Endodermal cell (in vitro differentiated cells): ENCODE results near the gene EHD4. TPM values are rescaled to one million over a fixed set of nuclear protein-coding genes. Genes with fewer than 3 reads are reported as not detected.

ENCODE experiments used
- DNase-seq: peaks from one replicate; pipeline ENCODE4 v3.0.0-alpha.2; 2017
- H3K27ac ChIP-seq: 2 replicates; pipeline ENCODE4 v1.5.1; 2013; ENCODE audit warnings: mild to moderate bottlenecking, low read depth, low read length, moderate library complexity
- H3K27me3 ChIP-seq: 2 replicates; pipeline ENCODE4 v1.6.1; 2013; ENCODE audit warnings: mild to moderate bottlenecking, low read length, moderate library complexity; ENCODE audit not compliant: insufficient read depth, control insufficient read depth, poor library complexity, severe bottlenecking
- H3K36me3 ChIP-seq: 2 replicates; pipeline ENCODE4 v1.7.0; 2013; ENCODE audit warnings: mild to moderate bottlenecking, low read length, moderate library complexity; ENCODE audit not compliant: control insufficient read depth, insufficient read depth
- H3K4me1 ChIP-seq: one replicate; pipeline ENCODE4 v1.7.0; 2013; ENCODE audit warnings: low read length; ENCODE audit not compliant: control insufficient read depth, insufficient read depth
- H3K4me3 ChIP-seq: 2 replicates; pipeline ENCODE4 v1.5.1; 2013; ENCODE audit warnings: mild to moderate bottlenecking, low read length, moderate library complexity
- H3K9ac ChIP-seq: 2 replicates; pipeline ENCODE4 v1.6.1; 2013; ENCODE audit warnings: mild to moderate bottlenecking, low read length, moderate library complexity; ENCODE audit not compliant: poor library complexity, severe bottlenecking; ENCODE audit errors: extremely low read depth
- H3K9me3 ChIP-seq: 2 replicates; pipeline ENCODE4 v1.6.1; 2013; ENCODE audit warnings: mild to moderate bottlenecking, low read length, moderate library complexity; ENCODE audit not compliant: control insufficient read depth
- H3K27ac Mint-ChIP-seq: 2 replicates; pipeline ENCODE4 v1.8.0; 2020; ENCODE audit warnings: mixed read lengths
- H3K27me3 Mint-ChIP-seq: 2 replicates; pipeline ENCODE4 v1.8.0; 2021; ENCODE audit warnings: mild to moderate bottlenecking, mixed read lengths; ENCODE audit not compliant: insufficient read depth
- H3K36me3 Mint-ChIP-seq: 2 replicates; pipeline ENCODE4 v1.8.0; 2020; ENCODE audit warnings: low read depth, mixed read lengths
- H3K4me1 Mint-ChIP-seq: 2 replicates; pipeline ENCODE4 v1.8.0; 2020; ENCODE audit warnings: mixed read lengths
- H3K4me3 Mint-ChIP-seq: 2 replicates; pipeline ENCODE4 v1.8.0; 2020; ENCODE audit warnings: mild to moderate bottlenecking, moderate library complexity, mixed read lengths
- H3K9me3 Mint-ChIP-seq: 2 replicates; pipeline ENCODE4 v1.8.0; 2020; ENCODE audit warnings: mild to moderate bottlenecking, mixed read lengths
- WGBS, 2 experiments: methylation state at CpG; one replicate each; pipeline versions ENCODE4 v1.1.5 to v1.1.7; 2013; ENCODE audit warnings: missing lambda C conversion rate in 2 of 2, mixed read lengths in 1 of 2; ENCODE audit not compliant: insufficient coverage in 1 of 2, insufficient read length in 1 of 2; 5-methylcytosine and 5-hydroxymethylcytosine counted together
- total RNA-seq, 2 donors: library from RNA; stranded (reverse); fragmentation: NEBNext Ultra II Directional in 1 of 2; extraction: Animal tissue kit (Norgen Biotek cat#: 25700) in 1 of 2; gene quantifications; 2 replicates in 1 of 2; 3 replicates in 1 of 2; pipeline ENCODE4 v1.2.1, GENCODE V29; 2021
- TF ChIP-seq, protein P1 (sequence below): fragments of 200-600 bp; sonication (generic); conservative IDR thresholded peaks from 2 replicates; pipeline ENCODE4 v1.5.0; 2021; ENCODE audit warnings: antibody characterized with exemption, mild to moderate bottlenecking

Gene EHD4
- total RNA-seq, 2 donors from 2014 or later = 16.9 to 17.3 TPM

DNA sequence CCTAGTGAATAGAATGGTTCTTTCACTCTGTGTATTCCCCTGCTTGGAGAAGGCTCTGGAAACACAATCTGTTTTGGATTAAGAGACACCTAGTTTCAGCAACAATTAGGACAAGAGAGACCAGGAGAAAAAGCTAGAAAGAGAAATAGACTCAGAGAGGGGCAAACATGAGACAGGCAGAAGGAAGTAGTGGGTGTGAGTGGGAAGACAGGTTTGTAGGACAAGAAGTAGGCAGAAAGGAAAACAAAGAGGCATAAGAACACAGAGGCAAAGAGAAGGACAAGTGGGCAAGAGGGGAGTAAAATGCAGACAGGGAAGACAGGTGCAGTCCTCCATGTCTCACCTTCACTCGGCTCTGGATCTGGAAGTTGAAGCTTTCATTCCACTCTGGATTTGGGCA is 35.0 kb upstream of the EHD4 start:
- Histone ChIP-seq H3K27me3 (peaks cover 4% of the 10 kb centered on the region), H3K36me3 (no peaks in the 10 kb centered on the region), H3K4me3 (no peak overlapping the region), H3K27ac (no peak overlapping the region), H3K9me3 (no peaks in the 10 kb centered on the region), H3K9ac (no peak overlapping the region), H3K4me1 (no peaks in the 10 kb centered on the region)
- TF ChIP-seq, protein P1, sequence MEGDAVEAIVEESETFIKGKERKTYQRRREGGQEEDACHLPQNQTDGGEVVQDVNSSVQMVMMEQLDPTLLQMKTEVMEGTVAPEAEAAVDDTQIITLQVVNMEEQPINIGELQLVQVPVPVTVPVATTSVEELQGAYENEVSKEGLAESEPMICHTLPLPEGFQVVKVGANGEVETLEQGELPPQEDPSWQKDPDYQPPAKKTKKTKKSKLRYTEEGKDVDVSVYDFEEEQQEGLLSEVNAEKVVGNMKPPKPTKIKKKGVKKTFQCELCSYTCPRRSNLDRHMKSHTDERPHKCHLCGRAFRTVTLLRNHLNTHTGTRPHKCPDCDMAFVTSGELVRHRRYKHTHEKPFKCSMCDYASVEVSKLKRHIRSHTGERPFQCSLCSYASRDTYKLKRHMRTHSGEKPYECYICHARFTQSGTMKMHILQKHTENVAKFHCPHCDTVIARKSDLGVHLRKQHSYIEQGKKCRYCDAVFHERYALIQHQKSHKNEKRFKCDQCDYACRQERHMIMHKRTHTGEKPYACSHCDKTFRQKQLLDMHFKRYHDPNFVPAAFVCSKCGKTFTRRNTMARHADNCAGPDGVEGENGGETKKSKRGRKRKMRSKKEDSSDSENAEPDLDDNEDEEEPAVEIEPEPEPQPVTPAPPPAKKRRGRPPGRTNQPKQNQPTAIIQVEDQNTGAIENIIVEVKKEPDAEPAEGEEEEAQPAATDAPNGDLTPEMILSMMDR = no peak
- H3K4me1 Mint-ChIP-seq = peaks cover 4% of the 10 kb centered on the region
- H3K27me3 Mint-ChIP-seq = peaks cover 9% of the 10 kb centered on the region
- H3K9me3 Mint-ChIP-seq = no peaks in the 10 kb centered on the region
- DNase-seq = no peak
- no peak overlapping the region for H3K4me3 Mint-ChIP-seq
- no peak overlapping the region for H3K27ac Mint-ChIP-seq
- H3K36me3 Mint-ChIP-seq = no peaks in the 10 kb centered on the region
- WGBS, 2 experiments = 94 to 100% methylated on average over 1 of the region's 1 CpG

DNA sequence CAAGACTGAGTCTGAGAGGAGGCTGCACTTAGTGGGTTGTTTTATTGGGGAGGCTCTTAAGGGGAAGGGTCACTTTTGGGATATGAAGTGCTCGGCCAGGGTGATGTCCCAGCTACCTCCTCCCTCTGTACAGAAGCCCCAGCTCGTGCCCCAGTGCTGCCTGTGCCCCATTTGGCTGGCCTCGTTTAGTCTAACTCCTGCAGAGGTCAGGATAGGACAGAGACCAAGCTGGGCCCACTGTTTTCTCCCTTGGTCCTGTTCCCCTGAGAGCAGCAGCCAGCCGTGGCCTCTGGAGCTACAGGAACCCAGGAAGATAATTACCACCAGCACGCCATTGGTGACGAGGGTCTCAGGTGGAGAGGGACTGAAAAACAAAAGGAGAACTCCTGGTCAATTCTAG is 30.0 kb upstream of the EHD4 start:
- H3K4me1 Mint-ChIP-seq = peaks cover 4% of the 10 kb centered on the region
- H3K4me1 ChIP-seq = no peaks in the 10 kb centered on the region
- H3K4me3 ChIP-seq = no peak overlapping the region
- DNase-seq = no peak
- no peaks in the 10 kb centered on the region for H3K9me3 ChIP-seq
- H3K4me3 Mint-ChIP-seq = no peak overlapping the region
- H3K27me3 Mint-ChIP-seq = peaks cover 4% of the 10 kb centered on the region
- H3K36me3 ChIP-seq = no peaks in the 10 kb centered on the region
- TF ChIP-seq, protein P1 = no peak
- no peak overlapping the region for H3K9ac ChIP-seq
- no peaks in the 10 kb centered on the region for H3K9me3 Mint-ChIP-seq
- no peak overlapping the region for H3K27ac ChIP-seq
- H3K27ac Mint-ChIP-seq = no peak overlapping the region
- H3K27me3 ChIP-seq = peaks cover 4% of the 10 kb centered on the region
- H3K36me3 Mint-ChIP-seq = no peaks in the 10 kb centered on the region
- 81 to 83% methylated on average over 4 to 6 of the region's 6 CpGs for WGBS, 2 experiments

DNA sequence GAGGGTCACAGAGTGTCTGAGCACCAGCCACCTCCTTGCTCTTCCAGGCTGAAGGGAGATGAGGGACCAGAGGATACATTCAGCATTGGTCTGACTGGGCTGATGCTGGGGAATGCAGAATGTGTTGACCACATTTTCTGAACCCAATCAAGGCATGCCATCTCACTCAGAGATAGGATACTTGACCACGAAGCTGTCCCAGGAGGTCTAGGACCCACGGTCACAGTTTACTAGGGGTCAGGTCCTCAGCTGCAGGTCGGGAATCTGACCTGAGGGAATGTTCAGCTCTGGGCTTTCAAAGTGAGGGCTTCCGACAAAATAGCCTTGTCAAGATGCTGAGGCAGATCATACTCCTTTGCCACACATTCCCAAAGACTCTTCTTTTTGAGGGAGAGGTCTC is 28.9 kb upstream of the EHD4 start:
- TF ChIP-seq, protein P1 = no peak
- no peak overlapping the region for H3K9ac ChIP-seq
- H3K4me1 ChIP-seq = no peaks in the 10 kb centered on the region
- Mint-ChIP-seq H3K9me3 (no peaks in the 10 kb centered on the region), H3K4me3 (no peak overlapping the region), H3K4me1 (peaks cover 5% of the 10 kb centered on the region), H3K36me3 (no peaks in the 10 kb centered on the region), H3K27ac (no peak overlapping the region), H3K27me3 (peaks cover under 1% of the 10 kb centered on the region)
- H3K9me3 ChIP-seq = no peaks in the 10 kb centered on the region
- DNase-seq = no peak
- no peak overlapping the region for H3K27ac ChIP-seq
- H3K36me3 ChIP-seq = no peaks in the 10 kb centered on the region
- no peak overlapping the region for H3K4me3 ChIP-seq
- H3K27me3 ChIP-seq = peaks cover 3% of the 10 kb centered on the region
- WGBS, 2 experiments = 91 to 93% methylated on average over 4 of the region's 4 CpGs
